Panc1 (cell line): Measurements from ENCODE around the gene HCRTR1.

Experiments used
- POLR2AphosphoS5 ChIP-seq: IDR thresholded peaks from 2 replicates; pipeline ENCODE4 v1.6.1; 2012; ENCODE audit warnings: mild to moderate bottlenecking, low read depth, low read length, moderate library complexity
- TCF7L2 ChIP-seq: IDR thresholded peaks from 2 replicates; pipeline ENCODE4 v1.6.1; 2011; ENCODE audit warnings: mild to moderate bottlenecking, low read depth, low read length, inconsistent platforms
- TF ChIP-seq, protein P1 (sequence below): fragments of 450-650 bp; IDR thresholded peaks from 2 replicates; pipeline ENCODE4 v1.5.1; 2017; ENCODE audit warnings: mild to moderate bottlenecking
- TF ChIP-seq, protein P2 (sequence below), 2 experiments: IDR thresholded peaks; 2 replicates each; pipeline ENCODE4 v1.6.1; 2011 to 2012; ENCODE audit warnings: low read depth in 2 of 2, control low read depth in 1 of 2, low read length in 1 of 2, mild to moderate bottlenecking in 1 of 2, moderate library complexity in 1 of 2; ENCODE audit not compliant: insufficient read depth in 1 of 2

DNA sequence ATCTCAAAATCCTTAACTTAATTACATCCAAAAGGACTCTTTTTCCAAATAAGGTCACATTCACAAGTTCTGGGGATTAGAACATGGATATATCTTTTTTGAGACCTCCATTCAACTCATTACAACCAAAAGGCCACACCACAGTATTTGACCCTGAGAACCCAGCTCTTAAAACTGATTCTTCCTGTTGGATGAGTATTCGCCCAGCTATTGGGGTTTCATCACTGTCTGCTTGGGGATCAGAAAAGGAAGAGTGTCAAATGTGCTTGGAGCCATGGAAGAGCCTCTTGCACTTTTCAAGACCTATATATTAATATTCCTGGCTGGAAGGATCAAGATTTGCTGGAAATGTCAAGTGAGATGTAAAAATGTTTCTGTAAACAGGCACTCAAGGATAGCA, 46.6 kb upstream of the HCRTR1 start:
- TF ChIP-seq, protein P1, sequence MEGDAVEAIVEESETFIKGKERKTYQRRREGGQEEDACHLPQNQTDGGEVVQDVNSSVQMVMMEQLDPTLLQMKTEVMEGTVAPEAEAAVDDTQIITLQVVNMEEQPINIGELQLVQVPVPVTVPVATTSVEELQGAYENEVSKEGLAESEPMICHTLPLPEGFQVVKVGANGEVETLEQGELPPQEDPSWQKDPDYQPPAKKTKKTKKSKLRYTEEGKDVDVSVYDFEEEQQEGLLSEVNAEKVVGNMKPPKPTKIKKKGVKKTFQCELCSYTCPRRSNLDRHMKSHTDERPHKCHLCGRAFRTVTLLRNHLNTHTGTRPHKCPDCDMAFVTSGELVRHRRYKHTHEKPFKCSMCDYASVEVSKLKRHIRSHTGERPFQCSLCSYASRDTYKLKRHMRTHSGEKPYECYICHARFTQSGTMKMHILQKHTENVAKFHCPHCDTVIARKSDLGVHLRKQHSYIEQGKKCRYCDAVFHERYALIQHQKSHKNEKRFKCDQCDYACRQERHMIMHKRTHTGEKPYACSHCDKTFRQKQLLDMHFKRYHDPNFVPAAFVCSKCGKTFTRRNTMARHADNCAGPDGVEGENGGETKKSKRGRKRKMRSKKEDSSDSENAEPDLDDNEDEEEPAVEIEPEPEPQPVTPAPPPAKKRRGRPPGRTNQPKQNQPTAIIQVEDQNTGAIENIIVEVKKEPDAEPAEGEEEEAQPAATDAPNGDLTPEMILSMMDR, result no peak
- no peak for TF ChIP-seq POLR2AphosphoS5
- TF ChIP-seq, protein P2, sequence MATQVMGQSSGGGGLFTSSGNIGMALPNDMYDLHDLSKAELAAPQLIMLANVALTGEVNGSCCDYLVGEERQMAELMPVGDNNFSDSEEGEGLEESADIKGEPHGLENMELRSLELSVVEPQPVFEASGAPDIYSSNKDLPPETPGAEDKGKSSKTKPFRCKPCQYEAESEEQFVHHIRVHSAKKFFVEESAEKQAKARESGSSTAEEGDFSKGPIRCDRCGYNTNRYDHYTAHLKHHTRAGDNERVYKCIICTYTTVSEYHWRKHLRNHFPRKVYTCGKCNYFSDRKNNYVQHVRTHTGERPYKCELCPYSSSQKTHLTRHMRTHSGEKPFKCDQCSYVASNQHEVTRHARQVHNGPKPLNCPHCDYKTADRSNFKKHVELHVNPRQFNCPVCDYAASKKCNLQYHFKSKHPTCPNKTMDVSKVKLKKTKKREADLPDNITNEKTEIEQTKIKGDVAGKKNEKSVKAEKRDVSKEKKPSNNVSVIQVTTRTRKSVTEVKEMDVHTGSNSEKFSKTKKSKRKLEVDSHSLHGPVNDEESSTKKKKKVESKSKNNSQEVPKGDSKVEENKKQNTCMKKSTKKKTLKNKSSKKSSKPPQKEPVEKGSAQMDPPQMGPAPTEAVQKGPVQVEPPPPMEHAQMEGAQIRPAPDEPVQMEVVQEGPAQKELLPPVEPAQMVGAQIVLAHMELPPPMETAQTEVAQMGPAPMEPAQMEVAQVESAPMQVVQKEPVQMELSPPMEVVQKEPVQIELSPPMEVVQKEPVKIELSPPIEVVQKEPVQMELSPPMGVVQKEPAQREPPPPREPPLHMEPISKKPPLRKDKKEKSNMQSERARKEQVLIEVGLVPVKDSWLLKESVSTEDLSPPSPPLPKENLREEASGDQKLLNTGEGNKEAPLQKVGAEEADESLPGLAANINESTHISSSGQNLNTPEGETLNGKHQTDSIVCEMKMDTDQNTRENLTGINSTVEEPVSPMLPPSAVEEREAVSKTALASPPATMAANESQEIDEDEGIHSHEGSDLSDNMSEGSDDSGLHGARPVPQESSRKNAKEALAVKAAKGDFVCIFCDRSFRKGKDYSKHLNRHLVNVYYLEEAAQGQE (IDR thresholded peaks at IDR 0.05; ENCODE audit: insufficient read depth in 1 of 2, low read depth in 2 of 2, low read length in 1 of 2), result no peak
- TF ChIP-seq TCF7L2, result no peak
